Measurements from ENCODE around the gene RAMP1. TPM values are rescaled to one million over a fixed set of nuclear protein-coding genes. Genes with fewer than 3 reads are reported as not detected.

The RAMP1 gene
- polyA plus RNA-seq, 3 donors from 2014 or later = 70.8 to 292 (median 96.5) TPM

- Mint-ChIP-seq H3K4me3 (no peak overlapping the region), H3K36me3 (peaks cover 0 to 4% (median 0%) of the 10 kb centered on the region in 3 donors), H3K4me1 (peaks cover 0 to 2% of the 10 kb centered on the region in 2 donors), H3K27ac (no peak overlapping the region), H3K27me3 (ENCODE audit: low read depth in 3 of 3) (peaks cover 2 to 5% (median 3%) of the 10 kb centered on the region in 3 donors), H3K9me3 (no peaks in the 10 kb centered on the region)
- DNase-seq = no peak
Observed at GRCh38 chr2:237885111-237885930, 25.9 kb downstream of the RAMP1 start.

GRCh38 chr2:237885931-237886684 lies 26.7 kb downstream of the RAMP1 start:
- no peak for DNase-seq
- peaks cover 2 to 5% (median 3%) of the 10 kb centered on the region in 3 donors for H3K27me3 Mint-ChIP-seq (ENCODE audit: low read depth in 3 of 3)
- peaks cover 0 to under 1% (median 0%) of the 10 kb centered on the region in 3 donors for H3K36me3 Mint-ChIP-seq
- peaks cover 0 to 10% of the 10 kb centered on the region in 2 donors for H3K4me1 Mint-ChIP-seq
- H3K9me3 Mint-ChIP-seq = no peaks in the 10 kb centered on the region
- no peak overlapping the region for H3K27ac Mint-ChIP-seq
- no peak overlapping the region for H3K4me3 Mint-ChIP-seq

GRCh38 chr2:237886685-237887481 lies 27.5 kb downstream of the RAMP1 start:
- H3K27ac Mint-ChIP-seq = no peak overlapping the region
- H3K4me1 Mint-ChIP-seq = peaks cover 1 to 17% of the 10 kb centered on the region in 2 donors
- peaks cover 0 to 5% (median 2%) of the 10 kb centered on the region in 3 donors for H3K27me3 Mint-ChIP-seq (ENCODE audit: low read depth in 3 of 3)
- no peaks in the 10 kb centered on the region for H3K36me3 Mint-ChIP-seq
- DNase-seq = no peak
- H3K4me3 Mint-ChIP-seq = no peak overlapping the region
- H3K9me3 Mint-ChIP-seq = no peaks in the 10 kb centered on the region

- Mint-ChIP-seq H3K9me3 (no peaks in the 10 kb centered on the region), H3K27me3 (ENCODE audit: low read depth in 3 of 3) (peaks cover 1 to 5% (median 2%) of the 10 kb centered on the region in 3 donors), H3K4me3 (no peak overlapping the region), H3K27ac (peak overlapping the region in 1 of 6 donors; percentile 36), H3K36me3 (no peaks in the 10 kb centered on the region), H3K4me1 (peaks cover 16 to 33% of the 10 kb centered on the region in 2 donors)
- no peak for DNase-seq
Observed at GRCh38 chr2:237888389-237888788, 29.0 kb downstream of the RAMP1 start.

- peak overlapping the region in 5 of 6 donors; percentile 0 to 82 (median 23) for H3K27ac Mint-ChIP-seq
- H3K27me3 Mint-ChIP-seq (ENCODE audit: low read depth in 3 of 3) = peaks cover 1 to 5% (median 2%) of the 10 kb centered on the region in 3 donors
- no peaks in the 10 kb centered on the region for H3K36me3 Mint-ChIP-seq
- no peaks in the 10 kb centered on the region for H3K9me3 Mint-ChIP-seq
- DNase-seq = no peak
- no peak overlapping the region for H3K4me3 Mint-ChIP-seq
- peaks cover 17 to 35% of the 10 kb centered on the region in 2 donors for H3K4me1 Mint-ChIP-seq
Observed at GRCh38 chr2:237889016-237889415, 29.6 kb downstream of the RAMP1 start.

GRCh38 chr2:237889811-237890210 lies 30.4 kb downstream of the RAMP1 start:
- Mint-ChIP-seq H3K4me1 (peaks cover 17 to 35% of the 10 kb centered on the region in 2 donors), H3K36me3 (no peaks in the 10 kb centered on the region), H3K9me3 (no peaks in the 10 kb centered on the region), H3K4me3 (no peak overlapping the region), H3K27me3 (ENCODE audit: low read depth in 3 of 3) (peaks cover 1 to 5% (median 2%) of the 10 kb centered on the region in 3 donors), H3K27ac (no peak overlapping the region)
- no peak for DNase-seq

- Mint-ChIP-seq H3K27ac (peak overlapping the region; percentile 13 to 90 (median 76)), H3K4me1 (peaks cover 22 to 45% of the 10 kb centered on the region in 2 donors), H3K36me3 (no peaks in the 10 kb centered on the region), H3K9me3 (no peaks in the 10 kb centered on the region), H3K4me3 (peak overlapping the region in 3 of 5 donors; percentile 31 to 44 (median 42)), H3K27me3 (ENCODE audit: low read depth in 3 of 3) (peaks cover 1 to 3% (median 1%) of the 10 kb centered on the region in 3 donors)
- no peak for DNase-seq
Observed at GRCh38 chr2:237892478-237892877, 33.1 kb downstream of the RAMP1 start.

GRCh38 chr2:237892984-237893595 lies 33.7 kb downstream of the RAMP1 start:
- H3K4me3 Mint-ChIP-seq = peak overlapping the region in 3 of 5 donors; percentile 31 to 44 (median 42)

GRCh38 chr2:237894396-237894979 lies 35.1 kb downstream of the RAMP1 start:
- H3K27me3 Mint-ChIP-seq (ENCODE audit: low read depth in 3 of 3) = peaks cover 7 to 13% (median 13%) of the 10 kb centered on the region in 3 donors
- H3K4me3 Mint-ChIP-seq = no peak overlapping the region
- peaks cover 40 to 66% of the 10 kb centered on the region in 2 donors for H3K4me1 Mint-ChIP-seq
- H3K36me3 Mint-ChIP-seq = no peaks in the 10 kb centered on the region
- no peaks in the 10 kb centered on the region for H3K9me3 Mint-ChIP-seq
- peak overlapping the region in 3 of 6 donors; percentile 34 to 78 (median 45) for H3K27ac Mint-ChIP-seq
- DNase-seq = no peak

More at GRCh38 chr2:237892984-237893595, 33.7 kb downstream of the RAMP1 start:
- Mint-ChIP-seq H3K4me1 (peaks cover 26 to 52% of the 10 kb centered on the region in 2 donors), H3K27me3 (ENCODE audit: low read depth in 3 of 3) (peaks cover 0 to 3% (median 1%) of the 10 kb centered on the region in 3 donors), H3K36me3 (no peaks in the 10 kb centered on the region), H3K9me3 (no peaks in the 10 kb centered on the region), H3K27ac (peak overlapping the region; percentile 65 to 90 (median 76))
- no peak for DNase-seq

- H3K4me1 Mint-ChIP-seq = peaks cover 46 to 71% of the 10 kb centered on the region in 2 donors
- peaks cover 9 to 15% (median 14%) of the 10 kb centered on the region in 3 donors for H3K27me3 Mint-ChIP-seq (ENCODE audit: low read depth in 3 of 3)
- no peak overlapping the region for H3K4me3 Mint-ChIP-seq
- no peak for DNase-seq
- H3K9me3 Mint-ChIP-seq = no peaks in the 10 kb centered on the region
- H3K36me3 Mint-ChIP-seq = no peaks in the 10 kb centered on the region
- H3K27ac Mint-ChIP-seq = peak overlapping the region in 2 of 6 donors; percentile 34 to 78
Observed at GRCh38 chr2:237894986-237895543, 35.6 kb downstream of the RAMP1 start.

- H3K27ac Mint-ChIP-seq = peak overlapping the region in 4 of 6 donors; percentile 53 to 100 (median 88)
- peaks cover 51 to 72% of the 10 kb centered on the region in 2 donors for H3K4me1 Mint-ChIP-seq
- no peak for DNase-seq
- H3K36me3 Mint-ChIP-seq = no peaks in the 10 kb centered on the region
- no peak overlapping the region for H3K4me3 Mint-ChIP-seq
- H3K27me3 Mint-ChIP-seq (ENCODE audit: low read depth in 3 of 3) = peaks cover 9 to 17% (median 12%) of the 10 kb centered on the region in 3 donors
- no peaks in the 10 kb centered on the region for H3K9me3 Mint-ChIP-seq
Observed at GRCh38 chr2:237895544-237896506, 36.4 kb downstream of the RAMP1 start.

All from immature natural killer cell (primary cell).